HG03354 (cell line): ENCODE results near the gene ERBB2.
"Not testable (repeated sequence)": the region's sequence is repeated elsewhere in the genome, so short reads cannot be mapped to it uniquely, and the experiment has no call there.

ENCODE experiments used
- ATAC-seq: cut with Tn5 transposase; IDR thresholded peaks from one replicate; pipeline ENCODE4 v1.9.1; 2021; ENCODE audit warnings: mild to moderate bottlenecking; ENCODE audit not compliant: unreplicated experiment, poor library complexity, severe bottlenecking

The ERBB2 gene

GRCh38 chr17:39754161-39754957, 54.5 kb downstream of the ERBB2 start:
- ATAC-seq: peak; percentile 65

- ATAC-seq: no peak
Measured at GRCh38 chr17:39754958-39755553, 55.2 kb downstream of the ERBB2 start.

GRCh38 chr17:39755554-39756379, 55.9 kb downstream of the ERBB2 start:
- ATAC-seq: no peak

- ATAC-seq: no peak
Measured at GRCh38 chr17:39756380-39757079, 56.7 kb downstream of the ERBB2 start.

GRCh38 chr17:39757176-39757662, 57.4 kb downstream of the ERBB2 start:
- no peak for ATAC-seq

GRCh38 chr17:39757931-39758873, 58.3 kb downstream of the ERBB2 start:
- no peak for ATAC-seq

GRCh38 chr17:39759204-39759603, 59.3 kb downstream of the ERBB2 start:
- ATAC-seq: no peak

GRCh38 chr17:39761861-39762496, 62.1 kb downstream of the ERBB2 start:
- no peak for ATAC-seq

GRCh38 chr17:39763051-39763820, 63.4 kb downstream of the ERBB2 start:
- ATAC-seq: no peak

- ATAC-seq: not testable (repeated sequence)
Measured at GRCh38 chr17:39764171-39764570, 64.3 kb downstream of the ERBB2 start.

GRCh38 chr17:39765175-39765574, 65.3 kb downstream of the ERBB2 start:
- no peak for ATAC-seq

- ATAC-seq: no peak
Measured at GRCh38 chr17:39765766-39766165, 65.9 kb downstream of the ERBB2 start.

GRCh38 chr17:39767147-39767546, 67.3 kb downstream of the ERBB2 start:
- ATAC-seq: no peak

- peak; percentile 68 for ATAC-seq
Measured at GRCh38 chr17:39769974-39770587, 70.2 kb downstream of the ERBB2 start.

- ATAC-seq: no peak
Measured at GRCh38 chr17:39772415-39772814, 72.6 kb downstream of the ERBB2 start.

- no peak for ATAC-seq
Measured at GRCh38 chr17:39772987-39773934, 73.4 kb downstream of the ERBB2 start.
